Trophoblast cell (in vitro differentiated cells and primary cell): Measurements from ENCODE around the gene CAMSAP1.

ENCODE experiments used
- DNase-seq, 2 donors: peaks; one replicate each; pipeline ENCODE4 v3.0.0-alpha.2; 2016
- H2AFZ ChIP-seq: 2 replicates; pipeline ENCODE4 v1.6.1; 2013; ENCODE audit warnings: low read length, moderate library complexity, mild to moderate bottlenecking; ENCODE audit not compliant: insufficient read depth, poor library complexity
- H2AK5ac ChIP-seq: 2 replicates; pipeline ENCODE4 v1.6.1; 2013; ENCODE audit warnings: mild to moderate bottlenecking, low read length
- H2BK120ac ChIP-seq: 2 replicates; pipeline ENCODE4 v1.6.1; 2013; ENCODE audit warnings: low read length, mild to moderate bottlenecking, moderate library complexity; ENCODE audit not compliant: insufficient read depth, poor library complexity
- H2BK12ac ChIP-seq: 2 replicates; pipeline ENCODE4 v1.6.1; 2013; ENCODE audit warnings: mild to moderate bottlenecking, low read length, moderate library complexity
- H2BK5ac ChIP-seq: 2 replicates; pipeline ENCODE4 v1.6.1; 2013; ENCODE audit warnings: low read length, low read depth, moderate library complexity, mild to moderate bottlenecking; ENCODE audit not compliant: poor library complexity
- H3K14ac ChIP-seq: 2 replicates; pipeline ENCODE4 v1.6.1; 2013; ENCODE audit warnings: mild to moderate bottlenecking, low read length
- H3K18ac ChIP-seq: 2 replicates; pipeline ENCODE4 v1.6.1; 2013; ENCODE audit warnings: mild to moderate bottlenecking, low read length
- H3K23ac ChIP-seq: 2 replicates; pipeline ENCODE4 v1.6.1; 2013; ENCODE audit warnings: low read length
- H3K27ac ChIP-seq: 2 replicates; pipeline ENCODE4 v1.5.1; 2013; ENCODE audit warnings: low read depth, mild to moderate bottlenecking, inconsistent platforms, low read length, moderate library complexity
- H3K27me3 ChIP-seq: 2 replicates; pipeline ENCODE4 v1.6.1; 2013; ENCODE audit warnings: inconsistent platforms, mild to moderate bottlenecking, low read length, moderate library complexity; ENCODE audit not compliant: insufficient read depth
- H3K36me3 ChIP-seq, 2 experiments: 1 replicate in 1 of 2; 2 replicates in 1 of 2; pipeline ENCODE4 v1.6.1; 2013; ENCODE audit warnings: low read length in 2 of 2, mild to moderate bottlenecking in 2 of 2, moderate library complexity in 1 of 2; ENCODE audit not compliant: insufficient read depth in 2 of 2, control insufficient read depth in 1 of 2
- H3K4ac ChIP-seq: 2 replicates; pipeline ENCODE4 v1.6.1; 2013; ENCODE audit warnings: low read depth, mild to moderate bottlenecking, low read length, moderate library complexity
- H3K4me1 ChIP-seq, 2 experiments: 1 replicate in 1 of 2; 2 replicates in 1 of 2; pipeline ENCODE4 v1.6.1; 2013; ENCODE audit warnings: low read length in 2 of 2, mild to moderate bottlenecking in 2 of 2, moderate library complexity in 1 of 2; ENCODE audit not compliant: insufficient read depth in 2 of 2, control insufficient read depth in 1 of 2
- H3K4me2 ChIP-seq: 2 replicates; pipeline ENCODE4 v1.6.1; 2013; ENCODE audit warnings: inconsistent platforms, mild to moderate bottlenecking, low read length, moderate library complexity
- H3K4me3 ChIP-seq: 2 replicates; pipeline ENCODE4 v1.5.1; 2013; ENCODE audit warnings: mild to moderate bottlenecking, low read depth, low read length, inconsistent platforms
- H3K79me1 ChIP-seq: one replicate; pipeline ENCODE4 v1.6.1; 2013; ENCODE audit warnings: low read length
- H3K79me2 ChIP-seq: 2 replicates; pipeline ENCODE4 v1.6.1; 2013; ENCODE audit warnings: low read length, mild to moderate bottlenecking; ENCODE audit not compliant: control insufficient read depth, insufficient read depth, poor library complexity
- H3K9ac ChIP-seq: 2 replicates; pipeline ENCODE4 v1.6.1; 2013; ENCODE audit warnings: mild to moderate bottlenecking, low read length
- H3K9me3 ChIP-seq: 2 replicates; pipeline ENCODE4 v1.6.1; 2013; ENCODE audit warnings: low read depth, mild to moderate bottlenecking, control low read depth, inconsistent platforms, low read length; ENCODE audit not compliant: insufficient read depth
- H4K12ac ChIP-seq: 2 replicates; pipeline ENCODE4 v1.6.1; 2013; ENCODE audit warnings: low read depth, mild to moderate bottlenecking, low read length, moderate library complexity
- H4K8ac ChIP-seq: 2 replicates; pipeline ENCODE4 v1.6.1; 2013; ENCODE audit warnings: low read depth, mild to moderate bottlenecking, low read length, moderate library complexity
- H4K91ac ChIP-seq: one replicate; pipeline ENCODE4 v1.6.1; 2013; ENCODE audit warnings: low read depth, mild to moderate bottlenecking, low read length, moderate library complexity
- WGBS: extraction: QIAGEN DNeasy Blood & Tissue Kit; methylation state at CpG from one replicate; pipeline ENCODE4 v1.1.7; 2013; ENCODE audit warnings: missing lambda C conversion rate; ENCODE audit not compliant: insufficient read length, insufficient coverage; ENCODE audit errors: extremely low coverage; 5-methylcytosine and 5-hydroxymethylcytosine counted together

CAMSAP1 gene

DNA sequence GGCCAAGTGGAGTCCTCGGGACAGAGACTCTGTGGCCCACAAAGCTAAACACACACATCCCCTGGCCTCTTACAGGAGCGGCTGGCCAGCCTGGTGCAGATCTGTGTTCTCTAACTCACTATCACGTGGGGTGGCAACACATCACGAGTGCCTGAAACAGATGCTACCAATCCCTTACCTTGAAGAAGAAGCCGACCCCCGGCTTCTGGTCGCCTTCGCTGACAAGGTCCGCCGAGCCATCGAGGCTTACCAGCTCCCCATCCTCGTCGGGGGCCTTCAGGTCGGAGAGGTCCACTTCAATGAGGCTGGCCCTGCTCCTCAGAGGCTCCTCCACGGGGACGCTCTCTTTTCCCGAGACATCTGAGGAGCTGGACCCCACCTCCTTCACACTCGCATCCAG, 86.7 kb downstream of the CAMSAP1 start:
- Histone ChIP-seq H3K4me1 (no peaks in the 10 kb centered on the region), H3K27me3 (no peaks in the 10 kb centered on the region), H3K14ac (no peak overlapping the region), H4K91ac (no peak overlapping the region), H2BK5ac (no peak overlapping the region), H3K79me1 (no peaks in the 10 kb centered on the region), H3K9me3 (no peaks in the 10 kb centered on the region), H3K18ac (no peak overlapping the region), H3K4me3 (no peak overlapping the region), H3K4ac (no peak overlapping the region), H2BK12ac (no peak overlapping the region), H4K12ac (no peak overlapping the region), H4K8ac (no peak overlapping the region), H3K9ac (no peak overlapping the region), H3K23ac (no peak overlapping the region), H3K36me3 (peaks cover 68 to 76% of the 10 kb centered on the region in 2 experiments), H2AK5ac (no peak overlapping the region), H3K79me2 (no peaks in the 10 kb centered on the region), H2AFZ (no peak overlapping the region), H3K27ac (no peak overlapping the region), H3K4me2 (no peak overlapping the region), H2BK120ac (no peak overlapping the region)
- no peak for DNase-seq
- no CpG with 5 or more reads among the region's 18 CpGs for WGBS

DNA sequence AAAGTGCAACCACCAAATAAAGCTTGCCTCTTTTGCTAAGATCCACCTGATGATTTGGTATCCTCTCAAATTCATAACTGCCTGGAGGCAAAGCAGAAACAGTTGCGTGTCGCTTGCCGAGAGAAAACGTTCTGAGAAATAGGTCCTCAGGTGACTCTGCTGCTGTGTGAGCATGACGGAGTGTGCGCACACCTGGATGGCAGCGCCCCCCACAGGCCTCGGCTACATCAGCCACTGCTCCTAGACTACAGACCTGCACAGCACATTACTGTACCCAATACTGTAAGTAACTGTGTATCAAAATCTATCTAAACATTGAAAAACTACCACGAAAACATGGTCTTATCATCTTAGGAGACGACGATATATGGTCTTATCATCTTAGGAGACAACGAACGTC, 87.4 kb downstream of the CAMSAP1 start:
- Histone ChIP-seq H3K27ac (no peak overlapping the region), H2BK12ac (no peak overlapping the region), H3K79me1 (no peaks in the 10 kb centered on the region), H4K91ac (no peak overlapping the region), H3K18ac (no peak overlapping the region), H3K79me2 (no peaks in the 10 kb centered on the region), H4K12ac (no peak overlapping the region), H3K4me3 (no peak overlapping the region), H3K9me3 (no peaks in the 10 kb centered on the region), H4K8ac (no peak overlapping the region), H2AK5ac (no peak overlapping the region), H3K4me2 (no peak overlapping the region), H3K23ac (no peak overlapping the region), H3K9ac (no peak overlapping the region), H2AFZ (no peak overlapping the region), H3K4me1 (no peaks in the 10 kb centered on the region), H2BK120ac (no peak overlapping the region), H2BK5ac (no peak overlapping the region), H3K14ac (no peak overlapping the region), H3K27me3 (no peaks in the 10 kb centered on the region), H3K4ac (no peak overlapping the region), H3K36me3 (peaks cover 72 to 78% of the 10 kb centered on the region in 2 experiments)
- no peak for DNase-seq
- no CpG with 5 or more reads among the region's 13 CpGs for WGBS

DNA sequence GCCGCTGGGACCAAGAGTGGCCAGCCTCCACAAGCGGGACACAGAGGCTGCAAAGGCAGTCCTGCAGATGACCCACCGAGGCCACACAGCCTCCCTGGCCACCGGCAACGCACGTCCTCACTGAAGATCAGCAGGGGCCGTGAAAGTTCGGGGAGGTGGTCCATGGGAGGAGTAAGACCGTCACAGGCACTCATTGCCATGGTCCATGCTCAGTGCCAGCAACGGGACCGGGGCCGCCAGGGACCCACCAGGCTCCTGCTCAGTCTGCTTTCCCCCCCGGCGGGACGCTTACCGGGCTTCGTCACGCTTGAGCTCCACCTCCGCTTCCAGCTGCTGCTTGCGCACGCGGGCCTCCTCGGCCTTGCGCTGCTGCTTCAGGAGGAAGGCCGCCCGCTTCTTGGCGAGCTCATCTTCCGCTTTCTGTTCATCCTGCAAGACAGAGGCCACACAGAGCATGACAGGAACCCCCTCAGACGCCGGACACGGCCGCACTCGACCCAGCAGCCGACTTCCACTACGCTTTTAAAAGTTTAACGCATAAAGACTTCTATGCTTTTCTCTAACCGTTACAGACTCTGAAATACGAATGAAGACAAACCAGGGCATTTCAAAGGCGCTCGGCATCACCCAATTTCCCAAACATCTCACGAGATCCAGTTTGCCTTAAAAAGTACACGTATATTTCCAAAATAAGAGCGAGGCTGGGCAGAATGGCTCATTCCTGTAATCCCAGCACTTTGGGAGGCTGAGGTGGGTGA, 88.4 kb downstream of the CAMSAP1 start:
- Histone ChIP-seq H2AFZ (no peak overlapping the region), H3K9me3 (peaks cover 5% of the 10 kb centered on the region), H2AK5ac (no peak overlapping the region), H3K79me1 (no peaks in the 10 kb centered on the region), H3K4me2 (no peak overlapping the region), H2BK12ac (no peak overlapping the region), H3K18ac (no peak overlapping the region), H4K8ac (no peak overlapping the region), H3K4me1 (no peaks in the 10 kb centered on the region), H3K27ac (no peak overlapping the region), H2BK120ac (no peak overlapping the region), H2BK5ac (no peak overlapping the region), H4K12ac (no peak overlapping the region), H3K14ac (no peak overlapping the region), H3K79me2 (no peaks in the 10 kb centered on the region), H3K4ac (no peak overlapping the region), H3K23ac (no peak overlapping the region), H4K91ac (no peak overlapping the region), H3K4me3 (no peak overlapping the region), H3K9ac (no peak overlapping the region), H3K36me3 (peaks cover 78 to 84% of the 10 kb centered on the region in 2 experiments), H3K27me3 (no peaks in the 10 kb centered on the region)
- no CpG with 5 or more reads among the region's 43 CpGs for WGBS
- no peak for DNase-seq

DNA sequence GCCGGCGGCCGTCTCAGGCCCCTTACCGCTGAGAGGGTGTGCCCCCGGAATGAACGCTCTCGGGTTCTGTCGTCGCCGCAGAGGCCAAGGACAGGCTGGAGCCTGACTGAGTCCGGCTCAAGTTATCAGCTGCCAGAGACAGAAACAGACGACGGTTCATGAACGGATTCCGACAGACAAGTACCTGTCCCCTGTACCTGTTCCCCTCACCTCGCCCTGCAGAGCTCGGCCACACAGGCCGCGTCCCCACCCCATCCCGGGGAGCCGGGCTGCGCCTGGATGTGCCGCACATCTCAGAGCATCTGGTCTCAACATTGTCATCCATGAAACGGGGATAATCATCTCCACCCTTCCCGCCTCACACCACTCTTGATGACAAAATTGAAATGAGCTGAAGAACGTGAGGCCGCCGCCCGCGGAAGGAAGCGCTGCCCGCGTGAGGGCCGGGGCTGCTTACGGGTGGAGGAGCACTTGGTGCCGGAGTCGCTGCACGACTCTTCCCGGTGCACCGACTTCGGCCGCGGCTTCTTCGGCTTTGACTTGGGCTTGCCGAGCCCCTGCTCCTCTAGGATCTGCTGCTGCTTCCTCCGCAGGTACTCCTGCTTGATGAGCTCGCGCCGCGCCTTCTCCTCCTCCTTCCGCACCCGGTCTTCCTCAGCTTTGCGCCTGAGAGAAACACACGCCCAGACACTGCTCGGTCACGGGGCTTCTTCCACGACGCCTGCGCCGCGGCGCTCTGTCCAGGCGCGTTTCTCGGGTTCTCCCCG, 89.2 kb downstream of the CAMSAP1 start:
- H3K14ac ChIP-seq, result no peak overlapping the region
- H2AFZ ChIP-seq, result no peak overlapping the region
- no peak overlapping the region for H3K9ac ChIP-seq
- no peaks in the 10 kb centered on the region for H3K79me2 ChIP-seq
- H3K4me3 ChIP-seq, result no peak overlapping the region
- H4K8ac ChIP-seq, result no peak overlapping the region
- no peaks in the 10 kb centered on the region for H3K27me3 ChIP-seq
- H3K23ac ChIP-seq, result no peak overlapping the region
- H3K4me2 ChIP-seq, result no peak overlapping the region
- peaks cover 5% of the 10 kb centered on the region for H3K9me3 ChIP-seq
- H3K18ac ChIP-seq, result no peak overlapping the region
- no peak overlapping the region for H4K91ac ChIP-seq
- H2AK5ac ChIP-seq, result no peak overlapping the region
- no CpG with 5 or more reads among the region's 66 CpGs for WGBS
- H2BK12ac ChIP-seq, result no peak overlapping the region
- no peak overlapping the region for H4K12ac ChIP-seq
- no peak overlapping the region for H3K4ac ChIP-seq
- no peak overlapping the region for H3K27ac ChIP-seq
- no peak for DNase-seq
- H3K79me1 ChIP-seq, result no peaks in the 10 kb centered on the region
- no peaks in the 10 kb centered on the region for H3K4me1 ChIP-seq
- no peak overlapping the region for H2BK5ac ChIP-seq
- H2BK120ac ChIP-seq, result no peak overlapping the region
- peaks cover 81 to 85% of the 10 kb centered on the region in 2 experiments for H3K36me3 ChIP-seq
